Activated naive CD4-positive, alpha-beta T cell treated with anti-CD3 and anti-CD28 coated beads for 36 hours (primary cell): ENCODE data around the gene DGKI. TPM values are rescaled to one million over a fixed set of nuclear protein-coding genes. Genes with fewer than 3 reads are reported as not detected.

ENCODE experiments used
- CTCF ChIA-PET: fragments of 350-600 bp; sonication (Branson Sonifier 250); formaldehyde crosslinking; loops from one replicate; lab custom pipeline; 2021; ENCODE audit warnings: antibody characterized with exemption; lab: Charles Lee
- DNase-seq: peaks from one replicate; pipeline ENCODE4 v3.0.0-alpha.2; 2020
- H3K27ac Mint-ChIP-seq: one replicate; pipeline ENCODE4 v1.8.0; 2021; ENCODE audit warnings: mild to moderate bottlenecking, mixed read lengths
- H3K27me3 Mint-ChIP-seq: one replicate; pipeline ENCODE4 v1.8.0; 2021; ENCODE audit warnings: low read depth, mixed read lengths
- H3K36me3 Mint-ChIP-seq: one replicate; pipeline ENCODE4 v1.8.0; 2021; ENCODE audit warnings: low read depth, mixed read lengths
- H3K4me1 Mint-ChIP-seq: one replicate; pipeline ENCODE4 v1.8.0; 2021; ENCODE audit warnings: low read depth, mixed read lengths
- H3K4me3 Mint-ChIP-seq: one replicate; pipeline ENCODE4 v1.8.0; 2021; ENCODE audit warnings: mild to moderate bottlenecking, moderate library complexity, mixed read lengths
- H3K9me3 Mint-ChIP-seq: one replicate; pipeline ENCODE4 v1.8.0; 2021; ENCODE audit warnings: mixed read lengths
- intact Hi-C: fragments of 100-400 bp; cut with micrococcal nuclease; formaldehyde crosslinking; loops from one replicate; pipeline ENCODE4 v1.15.1; 2023
- total RNA-seq, 2 experiments: library from RNA; stranded (reverse); gene quantifications; one replicate each; pipeline ENCODE4 v1.2.3, GENCODE V29; 2021

Gene DGKI
- total RNA-seq, 2 experiments from 2014 or later = 2.0 to 2.7 TPM

GRCh38 chr7:137870078-137870477 is 23.3 kb upstream of the DGKI start:
- Mint-ChIP-seq H3K27me3 (no peaks in the 10 kb centered on the region), H3K36me3 (peaks cover 51% of the 10 kb centered on the region), H3K27ac (no peak overlapping the region), H3K4me3 (no peak overlapping the region), H3K4me1 (peaks cover 9% of the 10 kb centered on the region), H3K9me3 (peaks cover 11% of the 10 kb centered on the region)
- intact Hi-C loops = no loop called here
- CTCF ChIA-PET = interaction anchor here (1.0 kb wide), 1 partner anchor 30 kb away, joined by 4 read pairs; no protein-coding TSS in a partner anchor
- no peak for DNase-seq

GRCh38 chr7:137869260-137869659 is 22.5 kb upstream of the DGKI start:
- peaks cover 11% of the 10 kb centered on the region for H3K9me3 Mint-ChIP-seq
- DNase-seq = no peak
- H3K36me3 Mint-ChIP-seq = peaks cover 53% of the 10 kb centered on the region
- no peak overlapping the region for H3K27ac Mint-ChIP-seq
- H3K4me1 Mint-ChIP-seq = peaks cover 9% of the 10 kb centered on the region
- intact Hi-C loops = no loop called here
- CTCF ChIA-PET = no interaction called here
- H3K4me3 Mint-ChIP-seq = no peak overlapping the region
- no peaks in the 10 kb centered on the region for H3K27me3 Mint-ChIP-seq

GRCh38 chr7:137867289-137867688 is 20.5 kb upstream of the DGKI start:
- H3K27me3 Mint-ChIP-seq = no peaks in the 10 kb centered on the region
- H3K9me3 Mint-ChIP-seq = peaks cover 11% of the 10 kb centered on the region
- CTCF ChIA-PET = no interaction called here

GRCh38 chr7:137865764-137866163 is 19.0 kb upstream of the DGKI start:
- Mint-ChIP-seq H3K4me3 (no peak overlapping the region), H3K4me1 (no peaks in the 10 kb centered on the region), H3K9me3 (peaks cover 11% of the 10 kb centered on the region), H3K36me3 (peaks cover 45% of the 10 kb centered on the region), H3K27ac (no peak overlapping the region), H3K27me3 (no peaks in the 10 kb centered on the region)
- intact Hi-C loops = no loop called here
- CTCF ChIA-PET = no interaction called here
- no peak for DNase-seq

More at GRCh38 chr7:137867289-137867688, 20.5 kb upstream of the DGKI start:
- intact Hi-C loops = no loop called here
- H3K4me3 Mint-ChIP-seq = no peak overlapping the region
- H3K27ac Mint-ChIP-seq = no peak overlapping the region
- no peak for DNase-seq
- no peaks in the 10 kb centered on the region for H3K4me1 Mint-ChIP-seq
- H3K36me3 Mint-ChIP-seq = peaks cover 48% of the 10 kb centered on the region

- Mint-ChIP-seq H3K27ac (no peak overlapping the region), H3K4me3 (no peak overlapping the region), H3K4me1 (no peaks in the 10 kb centered on the region), H3K27me3 (no peaks in the 10 kb centered on the region), H3K36me3 (peaks cover 34% of the 10 kb centered on the region), H3K9me3 (peaks cover 11% of the 10 kb centered on the region)
- DNase-seq = no peak
- intact Hi-C loops = no loop called here
- CTCF ChIA-PET = no interaction called here
These were observed 16.2 kb upstream of the DGKI start for GRCh38 chr7:137862964-137863363.

GRCh38 chr7:137862358-137862757 is 15.6 kb upstream of the DGKI start:
- CTCF ChIA-PET = interaction anchor here (0.6 to 1.0 kb wide), 2 partner anchors 13 to 143 kb away, joined by 3 read pairs; no protein-coding TSS in a partner anchor
- no peak for DNase-seq
- no peak overlapping the region for H3K4me3 Mint-ChIP-seq
- H3K36me3 Mint-ChIP-seq = peaks cover 28% of the 10 kb centered on the region
- intact Hi-C loops = no loop called here
- H3K27ac Mint-ChIP-seq = no peak overlapping the region
- H3K9me3 Mint-ChIP-seq = peaks cover 11% of the 10 kb centered on the region
- H3K4me1 Mint-ChIP-seq = no peaks in the 10 kb centered on the region
- no peaks in the 10 kb centered on the region for H3K27me3 Mint-ChIP-seq

- Mint-ChIP-seq H3K36me3 (peaks cover 14% of the 10 kb centered on the region), H3K4me3 (no peak overlapping the region), H3K4me1 (no peaks in the 10 kb centered on the region), H3K27ac (no peak overlapping the region), H3K27me3 (no peaks in the 10 kb centered on the region), H3K9me3 (peaks cover 3% of the 10 kb centered on the region)
- intact Hi-C loops = no loop called here
- no peak for DNase-seq
- CTCF ChIA-PET = no interaction called here
These were observed 13.8 kb upstream of the DGKI start for GRCh38 chr7:137860542-137860941.

- H3K4me3 Mint-ChIP-seq = no peak overlapping the region
- CTCF ChIA-PET = no interaction called here
- intact Hi-C loops = no loop called here
- peaks cover 16% of the 10 kb centered on the region for H3K27me3 Mint-ChIP-seq
- no peak overlapping the region for H3K27ac Mint-ChIP-seq
- H3K9me3 Mint-ChIP-seq = no peaks in the 10 kb centered on the region
- no peaks in the 10 kb centered on the region for H3K36me3 Mint-ChIP-seq
- peaks cover 11% of the 10 kb centered on the region for H3K4me1 Mint-ChIP-seq
- DNase-seq = no peak
These were observed 6.3 kb upstream of the DGKI start for GRCh38 chr7:137853053-137853452.

- Mint-ChIP-seq H3K9me3 (no peaks in the 10 kb centered on the region), H3K4me1 (peaks cover 11% of the 10 kb centered on the region), H3K4me3 (no peak overlapping the region), H3K27me3 (peaks cover 24% of the 10 kb centered on the region), H3K36me3 (no peaks in the 10 kb centered on the region), H3K27ac (no peak overlapping the region)
- intact Hi-C loops = no loop called here
- DNase-seq = no peak
- CTCF ChIA-PET = interaction anchor here (0.6 kb wide), 1 partner anchor 233 kb away, joined by 5 read pairs; no protein-coding TSS in a partner anchor
These were observed 5.3 kb upstream of the DGKI start for GRCh38 chr7:137852108-137852507.

GRCh38 chr7:137850972-137851945 is 4.5 kb upstream of the DGKI start:
- Mint-ChIP-seq H3K4me3 (no peak overlapping the region), H3K36me3 (no peaks in the 10 kb centered on the region), H3K27ac (no peak overlapping the region), H3K4me1 (peaks cover 11% of the 10 kb centered on the region), H3K27me3 (peaks cover 24% of the 10 kb centered on the region), H3K9me3 (no peaks in the 10 kb centered on the region)
- intact Hi-C loops = no loop called here
- CTCF ChIA-PET = interaction anchor here (0.6 to 1.8 kb wide), 2 partner anchors 58 to 195 kb away, joined by 3 to 6 read pairs; no protein-coding TSS in a partner anchor
- DNase-seq = no peak

GRCh38 chr7:137850571-137850970 is 3.8 kb upstream of the DGKI start:
- CTCF ChIA-PET = interaction anchor here (0.6 to 1.8 kb wide), 4 partner anchors 12 to 194 kb away, joined by 3 to 6 read pairs (median 3); no protein-coding TSS in a partner anchor
- DNase-seq = no peak
- Mint-ChIP-seq H3K9me3 (no peaks in the 10 kb centered on the region), H3K36me3 (no peaks in the 10 kb centered on the region), H3K27me3 (peaks cover 30% of the 10 kb centered on the region), H3K4me3 (no peak overlapping the region), H3K27ac (no peak overlapping the region), H3K4me1 (peaks cover 14% of the 10 kb centered on the region)
- intact Hi-C loops = no loop called here

- Mint-ChIP-seq H3K4me3 (no peak overlapping the region), H3K27ac (no peak overlapping the region), H3K27me3 (peaks cover 49% of the 10 kb centered on the region), H3K9me3 (no peaks in the 10 kb centered on the region), H3K36me3 (no peaks in the 10 kb centered on the region), H3K4me1 (peaks cover 14% of the 10 kb centered on the region)
- no peak for DNase-seq
- intact Hi-C loops = no loop called here
- CTCF ChIA-PET = no interaction called here
These were observed 1.3 kb upstream of the DGKI start for GRCh38 chr7:137848095-137848494.
